CD4-positive, CD25-positive, alpha-beta regulatory T cell (primary cell): Measurements from ENCODE around the gene TGFB2. TPM values are rescaled to one million over a fixed set of nuclear protein-coding genes. Genes with fewer than 3 reads are reported as not detected.

Experiments
- ATAC-seq, 2 donors: fragments of 150-1000 bp; cut with Tn5 transposase; one replicate each; pipeline ENCODE4 v1.10.0; 2021; ENCODE audit warnings: low read depth in 2 of 2, moderate number of reproducible peaks in 2 of 2, moderate library complexity in 1 of 2
- DNase-seq, 3 donors: peaks; one replicate each; pipeline versions ENCODE4 v3.0.0 to v3.0.0-alpha.2; 2012 to 2022; ENCODE audit warnings: mixed read lengths in 1 of 3
- H3K27ac ChIP-seq: one replicate; pipeline ENCODE4 v1.7.0; 2013; ENCODE audit warnings: mild to moderate bottlenecking, low read length; ENCODE audit not compliant: insufficient read depth, poor library complexity, severe bottlenecking
- H3K27me3 ChIP-seq: one replicate; pipeline ENCODE4 v1.7.0; 2013; ENCODE audit warnings: low read length; ENCODE audit not compliant: control insufficient read depth, insufficient read depth
- H3K36me3 ChIP-seq: one replicate; pipeline ENCODE4 v1.7.0; 2013; ENCODE audit warnings: mild to moderate bottlenecking, low read length, moderate library complexity; ENCODE audit not compliant: control insufficient read depth, insufficient read depth
- H3K4me1 ChIP-seq: 2 replicates; pipeline ENCODE4 v1.7.0; 2013; ENCODE audit warnings: mild to moderate bottlenecking, low read length; ENCODE audit not compliant: insufficient read depth, control insufficient read depth, poor library complexity, severe bottlenecking
- H3K4me3 ChIP-seq: one replicate; pipeline ENCODE4 v1.7.0; 2013; ENCODE audit warnings: low read depth, mild to moderate bottlenecking, low read length, moderate library complexity
- H3K9me3 ChIP-seq, 2 experiments: 1 replicate in 1 of 2; 2 replicates in 1 of 2; pipeline ENCODE4 v1.7.0; 2013; ENCODE audit warnings: low read length in 2 of 2, mild to moderate bottlenecking in 1 of 2, moderate library complexity in 1 of 2; ENCODE audit not compliant: control insufficient read depth in 2 of 2
- H3K27ac Mint-ChIP-seq, 3 donors: one replicate each; pipeline ENCODE4 v1.8.0; 2020 to 2022; ENCODE audit warnings: mild to moderate bottlenecking in 3 of 3, mixed read lengths in 3 of 3, moderate library complexity in 2 of 3
- H3K27me3 Mint-ChIP-seq: one replicate; pipeline ENCODE4 v1.8.0; 2022; ENCODE audit warnings: mild to moderate bottlenecking, mixed read lengths
- H3K36me3 Mint-ChIP-seq: one replicate; pipeline ENCODE4 v1.8.0; 2020; ENCODE audit warnings: mixed read lengths
- H3K4me1 Mint-ChIP-seq, 4 donors: one replicate each; pipeline ENCODE4 v1.8.0; 2020 to 2022; ENCODE audit warnings: mixed read lengths in 4 of 4, mild to moderate bottlenecking in 1 of 4
- H3K4me3 Mint-ChIP-seq, 4 donors: one replicate each; pipeline ENCODE4 v1.8.0; 2020 to 2022; ENCODE audit warnings: mild to moderate bottlenecking in 4 of 4, mixed read lengths in 4 of 4, moderate library complexity in 3 of 4
- H3K9me3 Mint-ChIP-seq, 7 donors: one replicate each; pipeline ENCODE4 v1.8.0; 2020 to 2022; ENCODE audit warnings: mixed read lengths in 7 of 7, mild to moderate bottlenecking in 3 of 7, moderate library complexity in 2 of 7
- polyA plus RNA-seq, 4 donors: library from polyadenylated mRNA; unstranded; fragments of 300-500 nt; fragmentation: Illumina TruSeq; gene quantifications; one replicate each; pipeline ENCODE4 v1.2.3, GENCODE V29; 2021
- total RNA-seq: library from RNA; stranded (reverse); gene quantifications from one replicate; pipeline ENCODE4 v1.2.3, GENCODE V29; 2022

TGFB2 gene
- total and polyA plus RNA-seq, 5 donors from 2014 or later, result not detected

DNA sequence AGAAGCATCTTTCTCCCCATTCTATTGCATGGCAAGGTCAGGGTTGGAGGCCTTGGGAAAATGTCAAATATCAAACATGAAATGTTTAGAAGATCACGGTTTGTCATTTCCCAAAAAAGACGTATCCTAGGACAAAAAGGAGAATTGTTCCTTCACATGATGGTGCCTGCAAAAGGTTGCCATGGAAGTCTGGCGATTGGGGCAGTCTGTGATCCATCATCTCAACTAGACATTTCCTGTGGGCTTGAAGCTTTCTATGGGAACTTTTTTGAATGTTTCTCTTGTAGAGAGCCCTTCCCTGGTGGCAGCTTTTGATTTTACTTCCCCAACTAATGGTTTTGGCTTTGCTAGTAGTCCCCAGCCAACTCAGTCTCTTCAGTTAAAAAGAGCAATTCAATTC, 106.3 kb downstream of the TGFB2 start:
- Mint-ChIP-seq H3K4me3 (no peak overlapping the region), H3K27ac (no peak overlapping the region), H3K9me3 (peaks cover 0 to 4% (median 1%) of the 10 kb centered on the region in 7 donors), H3K27me3 (peaks cover 4% of the 10 kb centered on the region), H3K36me3 (no peaks in the 10 kb centered on the region), H3K4me1 (no peaks in the 10 kb centered on the region)
- no peak for DNase-seq
- ATAC-seq, result no peak
- Histone ChIP-seq H3K27ac (no peak overlapping the region), H3K9me3 (no peaks in the 10 kb centered on the region), H3K36me3 (no peaks in the 10 kb centered on the region), H3K4me3 (no peak overlapping the region), H3K4me1 (no peaks in the 10 kb centered on the region), H3K27me3 (no peaks in the 10 kb centered on the region)

DNA sequence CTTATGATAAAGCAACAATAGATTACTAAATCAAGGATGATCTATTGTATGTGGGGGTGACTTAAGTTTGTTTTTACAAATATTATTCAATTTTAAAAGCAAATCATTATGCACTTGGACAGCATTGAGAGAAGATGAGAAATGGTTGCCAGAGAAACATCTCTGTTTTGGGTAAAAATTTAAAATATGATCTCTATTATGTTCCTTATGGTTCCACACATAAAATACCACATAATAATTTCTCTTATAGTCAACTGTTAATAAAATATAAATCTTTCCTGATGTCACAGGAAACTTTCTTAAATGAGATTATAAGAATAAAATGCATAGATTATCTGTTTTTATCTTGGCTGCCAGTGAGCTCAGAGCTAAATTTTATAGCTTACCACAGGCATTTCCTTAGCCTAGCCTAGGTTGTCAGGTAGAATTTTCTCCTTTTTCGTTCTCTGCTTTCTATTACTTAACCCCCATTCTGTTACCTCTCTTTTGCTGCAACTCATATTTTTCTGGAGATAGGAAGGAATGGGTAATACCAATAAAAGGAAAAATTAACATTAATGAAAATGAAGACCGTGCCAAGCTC, 109.7 kb downstream of the TGFB2 start:
- no peak for ATAC-seq
- Histone ChIP-seq H3K36me3 (no peaks in the 10 kb centered on the region), H3K4me1 (no peaks in the 10 kb centered on the region), H3K27me3 (no peaks in the 10 kb centered on the region), H3K27ac (no peak overlapping the region), H3K9me3 (no peaks in the 10 kb centered on the region), H3K4me3 (no peak overlapping the region)
- Mint-ChIP-seq H3K27ac (no peak overlapping the region), H3K4me1 (no peaks in the 10 kb centered on the region), H3K27me3 (no peaks in the 10 kb centered on the region), H3K36me3 (no peaks in the 10 kb centered on the region), H3K9me3 (no peaks in the 10 kb centered on the region), H3K4me3 (no peak overlapping the region)
- no peak for DNase-seq

- DNase-seq, result no peak
- ATAC-seq, result no peak
- Mint-ChIP-seq H3K27ac (no peak overlapping the region), H3K36me3 (no peaks in the 10 kb centered on the region), H3K4me3 (no peak overlapping the region), H3K4me1 (no peaks in the 10 kb centered on the region), H3K27me3 (no peaks in the 10 kb centered on the region), H3K9me3 (no peaks in the 10 kb centered on the region)
- no peaks in the 10 kb centered on the region for H3K9me3 ChIP-seq
- H3K4me3 ChIP-seq, result no peak overlapping the region
- no peak overlapping the region for H3K27ac ChIP-seq
- H3K27me3 ChIP-seq, result no peaks in the 10 kb centered on the region
- H3K36me3 ChIP-seq, result no peaks in the 10 kb centered on the region
- no peaks in the 10 kb centered on the region for H3K4me1 ChIP-seq
Observed at GRCh38 chr1:218456444-218456843, 111.3 kb downstream of the TGFB2 start.

- Mint-ChIP-seq H3K27ac (no peak overlapping the region), H3K9me3 (no peaks in the 10 kb centered on the region)
Observed at GRCh38 chr1:218459450-218459849, 114.3 kb downstream of the TGFB2 start.

DNA sequence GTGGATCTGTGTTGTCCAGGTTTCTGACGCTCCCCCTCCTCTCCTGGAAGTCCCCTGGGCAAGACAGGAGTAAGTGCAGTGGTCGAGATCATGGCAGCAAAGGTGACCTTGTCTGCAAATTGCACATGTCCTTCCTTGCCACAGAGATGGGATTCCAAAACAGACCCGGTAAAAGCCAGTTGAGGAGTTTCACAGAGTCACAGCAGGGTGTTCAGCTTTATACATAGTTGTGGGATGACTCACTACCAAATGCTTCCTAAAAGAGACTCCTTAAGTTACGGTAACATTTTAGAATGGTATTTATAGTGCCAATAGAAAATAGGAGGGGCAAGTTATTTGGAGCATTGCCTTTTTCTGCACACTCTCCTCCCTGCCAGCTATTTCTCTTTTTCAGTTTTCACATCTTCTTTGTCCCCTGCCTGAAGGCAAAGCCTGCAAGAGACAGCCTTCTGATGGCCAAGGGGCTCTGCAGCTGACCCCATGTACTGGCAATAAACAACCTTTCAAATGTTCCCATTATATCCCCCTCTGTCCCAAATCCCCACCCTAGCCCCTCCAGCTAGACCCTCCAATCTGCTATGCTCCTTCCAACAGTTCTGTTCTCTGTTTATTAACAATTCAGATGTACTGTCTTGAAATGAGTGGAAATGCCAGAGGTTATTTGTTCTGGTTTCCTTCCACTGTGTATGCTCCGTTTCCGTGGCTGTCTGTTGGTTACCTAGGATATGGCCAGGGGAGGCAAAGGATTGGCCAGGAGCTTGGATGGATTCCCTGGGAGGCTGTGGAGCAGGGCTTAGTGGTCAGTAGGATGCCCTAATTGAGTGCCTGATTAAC, 115.0 kb downstream of the TGFB2 start:
- no peaks in the 10 kb centered on the region for H3K36me3 ChIP-seq
- Mint-ChIP-seq H3K4me3 (no peak overlapping the region), H3K36me3 (no peaks in the 10 kb centered on the region), H3K9me3 (no peaks in the 10 kb centered on the region), H3K4me1 (no peaks in the 10 kb centered on the region), H3K27me3 (no peaks in the 10 kb centered on the region), H3K27ac (no peak overlapping the region)
- H3K9me3 ChIP-seq, result no peaks in the 10 kb centered on the region
- no peak overlapping the region for H3K27ac ChIP-seq
- DNase-seq (no peak), ATAC-seq (no peak)
- H3K27me3 ChIP-seq, result no peaks in the 10 kb centered on the region
- H3K4me1 ChIP-seq, result no peaks in the 10 kb centered on the region
- H3K4me3 ChIP-seq, result no peak overlapping the region

More at GRCh38 chr1:218459450-218459849, 114.3 kb downstream of the TGFB2 start:
- H3K27ac ChIP-seq, result no peak overlapping the region
- Mint-ChIP-seq H3K27me3 (no peaks in the 10 kb centered on the region), H3K4me1 (no peaks in the 10 kb centered on the region), H3K4me3 (no peak overlapping the region), H3K36me3 (no peaks in the 10 kb centered on the region)
- no peaks in the 10 kb centered on the region for H3K4me1 ChIP-seq
- no peaks in the 10 kb centered on the region for H3K36me3 ChIP-seq
- H3K27me3 ChIP-seq, result no peaks in the 10 kb centered on the region
- DNase-seq, result no peak
- H3K9me3 ChIP-seq, result no peaks in the 10 kb centered on the region
- no peak for ATAC-seq
- H3K4me3 ChIP-seq, result no peak overlapping the region

- H3K27me3 ChIP-seq, result no peaks in the 10 kb centered on the region
- peaks cover 4% of the 10 kb centered on the region for H3K27me3 Mint-ChIP-seq
- no peaks in the 10 kb centered on the region for H3K9me3 ChIP-seq
- ATAC-seq, result no peak
- H3K4me3 Mint-ChIP-seq, result no peak overlapping the region
- H3K27ac ChIP-seq, result no peak overlapping the region
- H3K4me1 Mint-ChIP-seq, result no peaks in the 10 kb centered on the region
- no peaks in the 10 kb centered on the region for H3K9me3 Mint-ChIP-seq
- H3K27ac Mint-ChIP-seq, result no peak overlapping the region
- DNase-seq, result no peak
- H3K36me3 Mint-ChIP-seq, result no peaks in the 10 kb centered on the region
- no peak overlapping the region for H3K4me3 ChIP-seq
- no peaks in the 10 kb centered on the region for H3K36me3 ChIP-seq
- H3K4me1 ChIP-seq, result no peaks in the 10 kb centered on the region
Observed at GRCh38 chr1:218461351-218461750, 116.2 kb downstream of the TGFB2 start.

- H3K4me3 Mint-ChIP-seq, result no peak overlapping the region
- Histone ChIP-seq H3K4me1 (no peaks in the 10 kb centered on the region), H3K4me3 (no peak overlapping the region), H3K36me3 (no peaks in the 10 kb centered on the region), H3K27me3 (no peaks in the 10 kb centered on the region), H3K27ac (no peak overlapping the region), H3K9me3 (no peaks in the 10 kb centered on the region)
- no peak overlapping the region for H3K27ac Mint-ChIP-seq
- DNase-seq (no peak), ATAC-seq (no peak)
- H3K36me3 Mint-ChIP-seq, result no peaks in the 10 kb centered on the region
- H3K27me3 Mint-ChIP-seq, result peaks cover 4% of the 10 kb centered on the region
- no peaks in the 10 kb centered on the region for H3K4me1 Mint-ChIP-seq
- H3K9me3 Mint-ChIP-seq, result no peaks in the 10 kb centered on the region
Observed at GRCh38 chr1:218462116-218462515, 117.0 kb downstream of the TGFB2 start.

- no peaks in the 10 kb centered on the region for H3K9me3 Mint-ChIP-seq
- no peaks in the 10 kb centered on the region for H3K4me1 Mint-ChIP-seq
- H3K4me3 ChIP-seq, result no peak overlapping the region
- H3K27ac ChIP-seq, result no peak overlapping the region
- no peak overlapping the region for H3K4me3 Mint-ChIP-seq
- DNase-seq (no peak), ATAC-seq (no peak)
- H3K27me3 ChIP-seq, result no peaks in the 10 kb centered on the region
- no peaks in the 10 kb centered on the region for H3K36me3 Mint-ChIP-seq
- no peaks in the 10 kb centered on the region for H3K4me1 ChIP-seq
- no peak overlapping the region for H3K27ac Mint-ChIP-seq
- H3K9me3 ChIP-seq, result no peaks in the 10 kb centered on the region
- peaks cover 4% of the 10 kb centered on the region for H3K27me3 Mint-ChIP-seq
- no peaks in the 10 kb centered on the region for H3K36me3 ChIP-seq
Observed at GRCh38 chr1:218462587-218462986, 117.5 kb downstream of the TGFB2 start.
